ENCODE data around the gene ZNF165. TPM values are rescaled to one million over a fixed set of nuclear protein-coding genes. Genes with fewer than 3 reads are reported as not detected.
"Not testable (repeated sequence)": the region's sequence is repeated elsewhere in the genome, so short reads cannot be mapped to it uniquely, and the experiment has no call there.

Gene ZNF165
- total and polyA plus RNA-seq, 2 of the 4 experiments (the other 2 are of a cell fraction), result 0.07 to 0.36 TPM

- WGBS, 2 experiments (ENCODE audit: extremely low coverage in 2 of 2, insufficient read length in 1 of 2), result no CpG with 5 or more reads among the region's 4 CpGs
- CTCF ChIA-PET; POLR2A ChIA-PET (ENCODE audit: unreplicated experiment): not testable (repeated sequence)
These were observed 9.4 kb upstream of the ZNF165 start for GRCh38 chr6:28070968-28071367.

More at GRCh38 chr6:28070968-28071367, 9.4 kb upstream of the ZNF165 start:
- H3K9me1 ChIP-seq (ENCODE audit: insufficient read depth, low read length); H3K4me2 ChIP-seq (ENCODE audit: low read depth, low read length); H4K5ac ChIP-seq (ENCODE audit: low read depth, low read length); H4K8ac ChIP-seq (ENCODE audit: low read depth in 2 of 2, low read length in 2 of 2); DNase-seq; H3K23ac ChIP-seq (ENCODE audit: low read depth, low read length); H3K36me3 ChIP-seq (ENCODE audit: control insufficient read depth, insufficient read depth, low read length); H3K27ac ChIP-seq (ENCODE audit: insufficient read depth, low read length); H3K56ac ChIP-seq (ENCODE audit: extremely low read depth, insufficient read depth, low read length); H2AFZ ChIP-seq (replicated peaks; ENCODE audit: low read length, poor library complexity); H3K79me1 ChIP-seq (ENCODE audit: low read depth in 1 of 2, low read length in 2 of 2); H4K20me1 ChIP-seq (ENCODE audit: insufficient read depth, low read length); intact Hi-C loops (cut with micrococcal nuclease); H3K18ac ChIP-seq (ENCODE audit: low read depth, low read length); H4K91ac ChIP-seq (ENCODE audit: insufficient read depth, low read depth, low read length); dilution Hi-C loops (cut with HindIII; ENCODE audit: low sequenced_read_pairs, unreplicated experiment); H3K9me3 ChIP-seq (ENCODE audit: control insufficient read depth, insufficient read depth, low read length); H2BK5ac ChIP-seq (ENCODE audit: low read depth, low read length, poor library complexity, severe bottlenecking); H3K4me1 ChIP-seq (ENCODE audit: control insufficient read depth, insufficient read depth, low read length); H3K14ac ChIP-seq (replicated peaks; ENCODE audit: low read depth, low read length); H3K9ac ChIP-seq (ENCODE audit: low read depth, low read length); H3K27me3 ChIP-seq (ENCODE audit: control insufficient read depth, insufficient read depth, low read length); H3K4ac ChIP-seq (ENCODE audit: low read depth, low read length); H3K4me3 ChIP-seq (ENCODE audit: insufficient read depth, low read depth, low read length); H2AK9ac ChIP-seq (replicated peaks; ENCODE audit: low read depth, low read length, poor library complexity); H2AK5ac ChIP-seq (ENCODE audit: low read depth, low read length); H2BK120ac ChIP-seq (ENCODE audit: low read depth, low read length); in situ Hi-C loops (cut with MboI; ENCODE audit: low sequenced_read_pairs); BruUV-seq (replicated peaks); H2BK20ac ChIP-seq (ENCODE audit: low read depth, low read length); ATAC-seq (ENCODE audit: low read depth); H2BK15ac ChIP-seq (ENCODE audit: low read depth, low read length): not testable (repeated sequence)

Data from IMR-90 (cell line).